ENCODE measurements around the gene YAP1.

The YAP1 gene

DNA sequence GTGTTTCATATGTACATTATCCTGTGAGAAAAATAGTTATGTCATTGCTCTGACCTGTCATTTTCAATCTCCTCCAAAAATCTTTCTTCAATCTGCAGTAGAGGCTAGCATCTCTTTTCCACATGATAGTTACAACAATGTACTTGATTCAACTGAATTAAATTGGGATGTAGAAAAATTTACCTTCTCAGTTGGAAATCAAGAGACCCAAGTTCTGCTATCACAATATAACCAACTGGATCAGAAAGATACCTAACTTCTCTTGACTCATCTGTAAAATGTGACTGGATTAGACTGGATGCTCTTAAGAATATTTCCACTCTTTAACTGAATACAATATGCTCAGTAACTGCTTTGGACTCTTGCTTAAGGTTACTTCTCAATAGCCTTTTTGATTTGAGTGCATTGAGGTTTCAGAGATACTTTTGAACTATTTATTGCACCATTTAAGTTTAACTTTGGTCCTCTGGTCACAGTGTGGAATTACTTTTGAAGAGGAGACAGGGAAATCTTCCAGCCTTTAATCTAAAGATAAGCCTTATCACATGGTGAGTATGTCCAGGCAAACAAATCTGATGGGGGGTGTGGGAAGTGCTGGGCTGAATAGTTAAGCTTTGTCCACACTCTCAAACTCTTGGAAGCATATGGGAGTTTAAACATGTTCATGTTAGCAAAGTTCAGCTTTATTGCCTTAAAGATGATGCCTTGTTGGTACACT is 82.3 kb downstream of the YAP1 start:
- Histone ChIP-seq H3K9ac (ENCODE audit: low read length) (no peak overlapping the region), H3K36me3 (ENCODE audit: low read length) (no peaks in the 10 kb centered on the region), H3F3A (ENCODE audit: insufficient read depth) (no peaks in the 10 kb centered on the region), H3K4me3 (ENCODE audit: insufficient read depth, low read length, poor library complexity, severe bottlenecking) (no peak overlapping the region), H2AFZ (ENCODE audit: low read depth, low read length, severe bottlenecking) (no peak overlapping the region), H3K79me2 (ENCODE audit: insufficient read depth, low read length) (no peaks in the 10 kb centered on the region), H4K20me1 (ENCODE audit: low read depth, low read length) (no peaks in the 10 kb centered on the region), H3K27ac (ENCODE audit: low read depth, low read length) (no peak overlapping the region), H3K27me3 (ENCODE audit: low read length) (no peaks in the 10 kb centered on the region), H3K4me2 (ENCODE audit: low read depth, low read length, poor library complexity, severe bottlenecking) (no peak overlapping the region), H3K9me3 (ENCODE audit: insufficient read depth, low read length) (no peaks in the 10 kb centered on the region), H3K9me2 (replicated peaks; ENCODE audit: insufficient read depth, low read length) (no peaks in the 10 kb centered on the region)
- TF ChIP-seq, protein P1, sequence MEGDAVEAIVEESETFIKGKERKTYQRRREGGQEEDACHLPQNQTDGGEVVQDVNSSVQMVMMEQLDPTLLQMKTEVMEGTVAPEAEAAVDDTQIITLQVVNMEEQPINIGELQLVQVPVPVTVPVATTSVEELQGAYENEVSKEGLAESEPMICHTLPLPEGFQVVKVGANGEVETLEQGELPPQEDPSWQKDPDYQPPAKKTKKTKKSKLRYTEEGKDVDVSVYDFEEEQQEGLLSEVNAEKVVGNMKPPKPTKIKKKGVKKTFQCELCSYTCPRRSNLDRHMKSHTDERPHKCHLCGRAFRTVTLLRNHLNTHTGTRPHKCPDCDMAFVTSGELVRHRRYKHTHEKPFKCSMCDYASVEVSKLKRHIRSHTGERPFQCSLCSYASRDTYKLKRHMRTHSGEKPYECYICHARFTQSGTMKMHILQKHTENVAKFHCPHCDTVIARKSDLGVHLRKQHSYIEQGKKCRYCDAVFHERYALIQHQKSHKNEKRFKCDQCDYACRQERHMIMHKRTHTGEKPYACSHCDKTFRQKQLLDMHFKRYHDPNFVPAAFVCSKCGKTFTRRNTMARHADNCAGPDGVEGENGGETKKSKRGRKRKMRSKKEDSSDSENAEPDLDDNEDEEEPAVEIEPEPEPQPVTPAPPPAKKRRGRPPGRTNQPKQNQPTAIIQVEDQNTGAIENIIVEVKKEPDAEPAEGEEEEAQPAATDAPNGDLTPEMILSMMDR (IDR thresholded peaks at IDR 0.05; ENCODE audit: insufficient read depth, low read length, poor library complexity, severe bottlenecking) = no peak
- TF ChIP-seq EZH2phosphoT487 (conservative IDR thresholded peaks at IDR 0.05; ENCODE audit: low read length) = no peak

DNA sequence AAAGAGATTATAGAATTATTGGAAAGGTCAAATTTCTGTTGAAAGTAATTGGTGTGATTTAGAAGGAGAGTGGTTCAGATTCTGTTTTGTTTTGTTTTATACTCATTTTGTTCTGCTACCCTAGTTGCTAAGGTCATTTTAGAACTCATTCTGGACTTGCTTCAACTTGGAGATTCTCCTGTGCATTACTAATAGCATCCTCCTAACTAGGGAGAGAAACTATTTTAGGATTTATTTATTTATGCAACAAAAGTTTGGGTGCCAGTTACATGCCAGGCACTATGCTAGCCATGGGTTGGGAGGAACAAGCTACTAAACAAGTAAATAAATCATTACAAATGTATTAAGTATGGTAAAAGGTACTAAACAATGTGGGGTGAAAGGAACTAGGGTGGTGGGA is 84.0 kb downstream of the YAP1 start:
- H3K9me2 ChIP-seq (replicated peaks; ENCODE audit: insufficient read depth, low read length) = no peaks in the 10 kb centered on the region
- H3K9me3 ChIP-seq (ENCODE audit: insufficient read depth, low read length) = no peaks in the 10 kb centered on the region
- H4K20me1 ChIP-seq (ENCODE audit: low read depth, low read length) = no peaks in the 10 kb centered on the region
- no peak overlapping the region for H2AFZ ChIP-seq (ENCODE audit: low read depth, low read length, severe bottlenecking)
- no peak overlapping the region for H3K4me2 ChIP-seq (ENCODE audit: low read depth, low read length, poor library complexity, severe bottlenecking)
- H3K4me3 ChIP-seq (ENCODE audit: insufficient read depth, low read length, poor library complexity, severe bottlenecking) = no peak overlapping the region
- no peak overlapping the region for H3K27ac ChIP-seq (ENCODE audit: low read depth, low read length)
- no peaks in the 10 kb centered on the region for H3K79me2 ChIP-seq (ENCODE audit: insufficient read depth, low read length)
- no peaks in the 10 kb centered on the region for H3K36me3 ChIP-seq (ENCODE audit: low read length)
- H3K27me3 ChIP-seq (ENCODE audit: low read length) = no peaks in the 10 kb centered on the region
- no peak overlapping the region for H3K9ac ChIP-seq (ENCODE audit: low read length)
- H3F3A ChIP-seq (ENCODE audit: insufficient read depth) = no peaks in the 10 kb centered on the region
- TF ChIP-seq, protein P1 (IDR thresholded peaks at IDR 0.05; ENCODE audit: insufficient read depth, low read length, poor library complexity, severe bottlenecking) = no peak
- no peak for TF ChIP-seq EZH2phosphoT487 (conservative IDR thresholded peaks at IDR 0.05; ENCODE audit: low read length)

DNA sequence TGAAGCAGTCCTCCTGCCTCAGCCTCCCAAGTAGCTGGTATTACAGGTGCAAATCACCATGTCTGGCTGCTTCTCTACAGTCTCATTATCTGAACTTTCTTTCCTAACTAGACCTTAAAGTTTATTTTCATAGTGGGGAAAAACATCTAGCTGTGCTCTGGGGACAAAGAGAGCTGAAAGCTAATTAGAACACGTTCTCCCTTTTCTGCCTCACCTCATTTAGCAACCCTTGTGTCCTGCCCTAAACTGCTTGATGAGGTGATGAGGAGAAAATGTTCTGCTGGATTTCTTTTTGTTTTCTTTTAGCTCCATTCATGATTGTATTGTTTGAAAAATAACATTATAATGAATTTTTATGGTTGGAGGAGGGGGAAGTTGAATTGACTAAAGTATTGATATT is 84.7 kb downstream of the YAP1 start:
- H3K9me3 ChIP-seq (ENCODE audit: insufficient read depth, low read length) = no peaks in the 10 kb centered on the region
- no peaks in the 10 kb centered on the region for H4K20me1 ChIP-seq (ENCODE audit: low read depth, low read length)
- H3K27me3 ChIP-seq (ENCODE audit: low read length) = no peaks in the 10 kb centered on the region
- H3F3A ChIP-seq (ENCODE audit: insufficient read depth) = no peaks in the 10 kb centered on the region
- H3K27ac ChIP-seq (ENCODE audit: low read depth, low read length) = no peak overlapping the region
- no peak overlapping the region for H3K9ac ChIP-seq (ENCODE audit: low read length)
- no peak for TF ChIP-seq EZH2phosphoT487 (conservative IDR thresholded peaks at IDR 0.05; ENCODE audit: low read length)
- no peak overlapping the region for H3K4me3 ChIP-seq (ENCODE audit: insufficient read depth, low read length, poor library complexity, severe bottlenecking)
- H3K4me2 ChIP-seq (ENCODE audit: low read depth, low read length, poor library complexity, severe bottlenecking) = no peak overlapping the region
- H3K36me3 ChIP-seq (ENCODE audit: low read length) = no peaks in the 10 kb centered on the region
- H2AFZ ChIP-seq (ENCODE audit: low read depth, low read length, severe bottlenecking) = no peak overlapping the region
- H3K79me2 ChIP-seq (ENCODE audit: insufficient read depth, low read length) = no peaks in the 10 kb centered on the region
- no peaks in the 10 kb centered on the region for H3K9me2 ChIP-seq (replicated peaks; ENCODE audit: insufficient read depth, low read length)

DNA sequence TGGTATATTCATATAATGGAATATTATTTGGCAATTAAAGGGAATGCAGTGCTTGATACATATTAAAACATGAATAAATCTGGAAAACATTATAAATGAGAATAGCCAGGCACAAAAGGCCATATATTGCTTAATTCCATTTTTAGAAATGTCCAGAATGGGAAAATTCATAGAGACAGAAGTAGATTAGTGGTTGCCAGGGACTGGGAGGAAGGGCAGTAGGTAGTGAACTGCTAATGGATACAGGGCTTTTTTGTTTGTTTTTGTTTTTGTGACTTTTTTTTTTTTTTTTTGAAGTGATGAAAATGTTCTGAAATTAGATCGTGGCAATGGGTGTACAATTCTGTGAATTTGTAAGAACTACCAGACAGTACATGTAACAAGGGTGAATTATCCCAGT is 86.1 kb downstream of the YAP1 start:
- Histone ChIP-seq H3K9me3 (ENCODE audit: insufficient read depth, low read length) (no peaks in the 10 kb centered on the region), H3K36me3 (ENCODE audit: low read length) (no peaks in the 10 kb centered on the region), H4K20me1 (ENCODE audit: low read depth, low read length) (no peaks in the 10 kb centered on the region), H3K4me3 (ENCODE audit: insufficient read depth, low read length, poor library complexity, severe bottlenecking) (no peak overlapping the region), H3K27ac (ENCODE audit: low read depth, low read length) (no peak overlapping the region), H3K9me2 (replicated peaks; ENCODE audit: insufficient read depth, low read length) (no peaks in the 10 kb centered on the region), H3K9ac (ENCODE audit: low read length) (no peak overlapping the region), H3K27me3 (ENCODE audit: low read length) (no peaks in the 10 kb centered on the region), H3K4me2 (ENCODE audit: low read depth, low read length, poor library complexity, severe bottlenecking) (no peak overlapping the region), H3F3A (ENCODE audit: insufficient read depth) (no peaks in the 10 kb centered on the region), H2AFZ (ENCODE audit: low read depth, low read length, severe bottlenecking) (no peak overlapping the region), H3K79me2 (ENCODE audit: insufficient read depth, low read length) (no peaks in the 10 kb centered on the region)
- TF ChIP-seq, protein P1 (IDR thresholded peaks at IDR 0.05; ENCODE audit: insufficient read depth, low read length, poor library complexity, severe bottlenecking) = no peak
- TF ChIP-seq EZH2phosphoT487 (conservative IDR thresholded peaks at IDR 0.05; ENCODE audit: low read length) = no peak
